Keratinocyte (primary cell): ENCODE results near the gene IGF2BP2. TPM values are rescaled to one million over a fixed set of nuclear protein-coding genes. Genes with fewer than 3 reads are reported as not detected.

Experiments used
- DNase-seq: peaks from one replicate; pipeline ENCODE4 v3.0.0-alpha.2; 2011; ENCODE audit warnings: low read depth, missing footprints, low spot score
- FAIRE-seq: peaks from 2 replicates; lab custom pipeline; 2011; peaks lifted over from hg19 to GRCh38; lab: Jason Lieb, UNC
- H2AFZ ChIP-seq: 2 replicates; pipeline ENCODE4 v1.6.0; 2012; ENCODE audit warnings: low read length, control low read depth, inconsistent platforms; ENCODE audit not compliant: control insufficient read depth
- H3K27ac ChIP-seq: 2 replicates; pipeline ENCODE4 v1.5.1; 2011; ENCODE audit warnings: low read length; ENCODE audit not compliant: control insufficient read depth, insufficient read depth
- H3K27me3 ChIP-seq: 3 replicates; pipeline ENCODE4 v1.6.0; 2011; ENCODE audit warnings: low read length; ENCODE audit not compliant: control insufficient read depth, insufficient read depth; ENCODE audit errors: extremely low read depth
- H3K36me3 ChIP-seq, 2 experiments: 2 replicates in 1 of 2; 3 replicates in 1 of 2; pipeline ENCODE4 v1.5.1; 2011; ENCODE audit warnings: low read length in 2 of 2, mild to moderate bottlenecking in 1 of 2; ENCODE audit not compliant: control insufficient read depth in 2 of 2, insufficient read depth in 2 of 2; ENCODE audit errors: extremely low read depth in 1 of 2
- H3K4me1 ChIP-seq: 3 replicates; pipeline ENCODE4 v1.5.1; 2011; ENCODE audit warnings: low read length; ENCODE audit not compliant: control insufficient read depth, insufficient read depth; ENCODE audit errors: extremely low read depth
- H3K4me2 ChIP-seq: 3 replicates; pipeline ENCODE4 v1.6.0; 2011; ENCODE audit warnings: low read depth, low read length; ENCODE audit not compliant: control insufficient read depth, insufficient read depth; ENCODE audit errors: extremely low read depth
- H3K4me3 ChIP-seq, 3 experiments: fragments of 200-600 bp in 1 of 3; sonication (generic) in 1 of 3; 2 replicates in 2 of 3; 3 replicates in 1 of 3; pipeline ENCODE4 v1.5.1; 2011 to 2016; ENCODE audit warnings: low read length in 3 of 3, mild to moderate bottlenecking in 3 of 3, control low read depth in 2 of 3, inconsistent platforms in 1 of 3, low read depth in 1 of 3, mixed read lengths in 1 of 3, mixed run types in 1 of 3, moderate library complexity in 1 of 3; ENCODE audit not compliant: control insufficient read depth in 2 of 3, insufficient read depth in 2 of 3; ENCODE audit errors: extremely low read depth in 1 of 3
- H3K79me2 ChIP-seq: 2 replicates; pipeline ENCODE4 v1.6.0; 2012; ENCODE audit warnings: low read length; ENCODE audit not compliant: control insufficient read depth, insufficient read depth
- H3K9ac ChIP-seq: 3 replicates; pipeline ENCODE4 v1.6.0; 2011; ENCODE audit warnings: low read length; ENCODE audit not compliant: control insufficient read depth, insufficient read depth; ENCODE audit errors: extremely low read depth
- H3K9me1 ChIP-seq: 3 replicates; pipeline ENCODE4 v1.6.0; 2011; ENCODE audit warnings: low read length; ENCODE audit not compliant: control insufficient read depth, insufficient read depth; ENCODE audit errors: extremely low read depth
- H3K9me3 ChIP-seq: 2 replicates; pipeline ENCODE4 v1.5.1; 2012; ENCODE audit warnings: low read depth, low read length; ENCODE audit not compliant: control insufficient read depth
- H4K20me1 ChIP-seq: 3 replicates; pipeline ENCODE4 v1.6.0; 2011; ENCODE audit warnings: low read length; ENCODE audit not compliant: control insufficient read depth, insufficient read depth; ENCODE audit errors: extremely low read depth
- EZH2 ChIP-seq: IDR thresholded peaks from one replicate; pipeline ENCODE4 v1.6.1; 2012; ENCODE audit warnings: inconsistent platforms, mild to moderate bottlenecking, low read length, moderate library complexity
- dilution Hi-C: fragments of 300-500 bp; cut with MboI; formaldehyde crosslinking; loops from one replicate; pipeline ENCODE4 v1.7.0; 2020; ENCODE audit warnings: low sequenced_read_pairs; ENCODE audit not compliant: extremely low pct_ligation_motif_present
- polyA plus RNA-seq, 5 experiments: library from polyadenylated mRNA; depleted of rRNA in 3 of 5; stranded (reverse) in 3 of 5; stranded (forward) in 1 of 5; unstranded in 1 of 5; fragments of >200 nt; gene quantifications; 1 replicate in 1 of 5; 2 replicates in 3 of 5; 3 replicates in 1 of 5; pipeline versions ENCODE4 v1.2.1 to v1.2.3, GENCODE V29; 2011 to 2012; ENCODE audit warnings: missing spikeins in 2 of 5, low read depth in 1 of 5, low replicate concordance in 1 of 5
- TF ChIP-seq, protein P1 (sequence below), 3 experiments: IDR thresholded peaks in 1 of 3; conservative IDR thresholded peaks in 1 of 3; optimal IDR thresholded peaks in 1 of 3; 2 replicates in 2 of 3; 3 replicates in 1 of 3; pipeline versions ENCODE3 to v1.5.1; 2011; ENCODE audit warnings: low read length in 3 of 3, mild to moderate bottlenecking in 3 of 3, moderate library complexity in 2 of 3, control low read depth in 1 of 3, inconsistent platforms in 1 of 3; ENCODE audit not compliant: insufficient read depth in 2 of 3; ENCODE audit errors: extremely low read depth in 1 of 3

IGF2BP2 gene
- polyA plus RNA-seq, 1 donor (not counting 4 experiments of a cell fraction or from before 2014, with no cell fraction given): 21.2 TPM

DNA sequence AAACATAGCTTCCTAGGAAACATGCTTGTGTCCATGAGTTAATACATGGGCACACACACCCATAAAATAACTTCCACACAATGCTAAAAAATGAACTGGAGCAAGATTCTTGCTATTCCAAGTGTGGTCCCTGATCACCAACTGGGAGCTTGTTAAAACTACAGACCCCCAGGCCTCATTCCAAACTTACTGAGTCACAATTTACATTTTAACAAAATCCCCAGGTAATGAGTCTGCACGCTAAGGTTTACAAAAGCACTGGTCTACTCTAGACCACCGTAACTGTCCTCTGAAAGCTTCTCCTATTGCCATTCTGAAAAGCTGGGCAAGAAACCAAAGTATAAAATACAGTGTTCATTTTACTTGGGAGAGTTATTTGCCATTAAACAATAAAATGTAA is 45.4 kb downstream of the IGF2BP2 start:
- no peak overlapping the region for H3K9ac ChIP-seq
- peaks cover 16% of the 10 kb centered on the region for H3K9me1 ChIP-seq
- dilution Hi-C loops: no loop called here
- DNase-seq (no peak), FAIRE-seq (no peak)
- no peak overlapping the region for H2AFZ ChIP-seq
- peaks cover 97% of the 10 kb centered on the region for H3K79me2 ChIP-seq
- H3K27ac ChIP-seq: no peak overlapping the region
- no peak for TF ChIP-seq EZH2
- TF ChIP-seq, protein P1, sequence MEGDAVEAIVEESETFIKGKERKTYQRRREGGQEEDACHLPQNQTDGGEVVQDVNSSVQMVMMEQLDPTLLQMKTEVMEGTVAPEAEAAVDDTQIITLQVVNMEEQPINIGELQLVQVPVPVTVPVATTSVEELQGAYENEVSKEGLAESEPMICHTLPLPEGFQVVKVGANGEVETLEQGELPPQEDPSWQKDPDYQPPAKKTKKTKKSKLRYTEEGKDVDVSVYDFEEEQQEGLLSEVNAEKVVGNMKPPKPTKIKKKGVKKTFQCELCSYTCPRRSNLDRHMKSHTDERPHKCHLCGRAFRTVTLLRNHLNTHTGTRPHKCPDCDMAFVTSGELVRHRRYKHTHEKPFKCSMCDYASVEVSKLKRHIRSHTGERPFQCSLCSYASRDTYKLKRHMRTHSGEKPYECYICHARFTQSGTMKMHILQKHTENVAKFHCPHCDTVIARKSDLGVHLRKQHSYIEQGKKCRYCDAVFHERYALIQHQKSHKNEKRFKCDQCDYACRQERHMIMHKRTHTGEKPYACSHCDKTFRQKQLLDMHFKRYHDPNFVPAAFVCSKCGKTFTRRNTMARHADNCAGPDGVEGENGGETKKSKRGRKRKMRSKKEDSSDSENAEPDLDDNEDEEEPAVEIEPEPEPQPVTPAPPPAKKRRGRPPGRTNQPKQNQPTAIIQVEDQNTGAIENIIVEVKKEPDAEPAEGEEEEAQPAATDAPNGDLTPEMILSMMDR (optimal IDR thresholded peaks at IDR 0.05 in 1 of 3, IDR thresholded peaks at IDR 0.05 in 1 of 3, conservative IDR thresholded peaks at IDR 0.05 in 1 of 3; ENCODE audit: extremely low read depth in 1 of 3, insufficient read depth in 2 of 3, low read length in 3 of 3): no peak
- H3K4me2 ChIP-seq: peak overlapping the region; percentile 8
- H3K27me3 ChIP-seq: no peaks in the 10 kb centered on the region
- peaks cover 51% of the 10 kb centered on the region for H4K20me1 ChIP-seq
- no peak overlapping the region for H3K4me3 ChIP-seq
- H3K4me1 ChIP-seq: peaks cover 33% of the 10 kb centered on the region
- H3K9me3 ChIP-seq: no peaks in the 10 kb centered on the region
- peaks cover 3 to 6% of the 10 kb centered on the region in 2 experiments for H3K36me3 ChIP-seq

DNA sequence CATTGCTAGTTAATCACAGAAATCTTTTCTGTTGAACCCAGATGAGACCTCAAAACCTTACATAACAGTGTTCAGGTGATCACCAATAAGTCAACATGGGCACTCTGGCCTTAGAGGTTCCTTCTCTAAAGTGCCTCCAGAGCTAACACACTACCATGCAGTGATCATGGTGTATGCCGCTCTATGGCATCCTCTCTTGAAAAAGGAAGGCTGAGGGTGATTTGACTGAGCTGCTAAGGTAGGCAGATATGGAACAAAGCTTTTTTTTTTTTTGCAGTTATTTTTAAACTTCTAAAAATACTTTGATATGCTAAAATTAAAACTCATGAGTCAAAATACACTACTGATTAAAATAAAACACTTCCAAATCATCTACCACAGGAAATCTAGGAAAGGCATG is 46.0 kb downstream of the IGF2BP2 start:
- H3K9me1 ChIP-seq: peaks cover 16% of the 10 kb centered on the region
- no peak overlapping the region for H3K9ac ChIP-seq
- peaks cover 2 to 4% of the 10 kb centered on the region in 2 experiments for H3K36me3 ChIP-seq
- H3K9me3 ChIP-seq: no peaks in the 10 kb centered on the region
- TF ChIP-seq, protein P1 (optimal IDR thresholded peaks at IDR 0.05 in 1 of 3, IDR thresholded peaks at IDR 0.05 in 1 of 3, conservative IDR thresholded peaks at IDR 0.05 in 1 of 3; ENCODE audit: extremely low read depth in 1 of 3, insufficient read depth in 2 of 3, low read length in 3 of 3): no peak
- peaks cover 96% of the 10 kb centered on the region for H3K79me2 ChIP-seq
- H3K4me2 ChIP-seq: no peak overlapping the region
- DNase-seq: no peak
- no peak for FAIRE-seq
- no peak overlapping the region for H3K27ac ChIP-seq
- H3K27me3 ChIP-seq: no peaks in the 10 kb centered on the region
- dilution Hi-C loops: no loop called here
- peaks cover 36% of the 10 kb centered on the region for H3K4me1 ChIP-seq
- H3K4me3 ChIP-seq: no peak overlapping the region
- H2AFZ ChIP-seq: no peak overlapping the region
- H4K20me1 ChIP-seq: peaks cover 48% of the 10 kb centered on the region
